GM18861 (cell line): ENCODE data around the gene PLCB4.

Experiments
- ATAC-seq: cut with Tn5 transposase; IDR thresholded peaks from one replicate; pipeline ENCODE4 v1.9.1; 2021; ENCODE audit not compliant: unreplicated experiment

PLCB4 gene

GRCh38 chr20:9166153-9166780 is 97.4 kb downstream of the PLCB4 start:
- ATAC-seq, result no peak

- ATAC-seq, result no peak
These were observed 100.5 kb downstream of the PLCB4 start for GRCh38 chr20:9169409-9169808.

DNA sequence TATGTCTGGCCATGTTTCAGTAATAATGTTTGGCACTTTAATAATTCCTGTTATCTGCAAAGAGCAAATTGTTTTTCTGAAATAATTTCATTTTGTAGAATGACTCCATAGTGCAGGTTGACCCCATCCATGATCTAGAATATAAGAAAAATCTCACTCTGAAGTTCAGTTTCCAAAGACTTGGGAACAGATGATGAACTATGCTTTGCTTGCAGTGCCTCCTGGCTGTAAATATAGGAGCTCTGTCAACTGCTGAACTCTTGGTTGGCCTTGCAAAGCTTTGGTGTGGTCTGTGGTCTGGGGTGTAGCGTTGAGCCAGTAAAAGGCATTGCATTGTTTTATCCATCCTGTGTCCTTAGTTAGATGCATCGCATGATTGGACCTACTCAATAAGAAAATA is 104.0 kb downstream of the PLCB4 start:
- ATAC-seq, result no peak

GRCh38 chr20:9177278-9177677 is 108.4 kb downstream of the PLCB4 start:
- no peak for ATAC-seq

DNA sequence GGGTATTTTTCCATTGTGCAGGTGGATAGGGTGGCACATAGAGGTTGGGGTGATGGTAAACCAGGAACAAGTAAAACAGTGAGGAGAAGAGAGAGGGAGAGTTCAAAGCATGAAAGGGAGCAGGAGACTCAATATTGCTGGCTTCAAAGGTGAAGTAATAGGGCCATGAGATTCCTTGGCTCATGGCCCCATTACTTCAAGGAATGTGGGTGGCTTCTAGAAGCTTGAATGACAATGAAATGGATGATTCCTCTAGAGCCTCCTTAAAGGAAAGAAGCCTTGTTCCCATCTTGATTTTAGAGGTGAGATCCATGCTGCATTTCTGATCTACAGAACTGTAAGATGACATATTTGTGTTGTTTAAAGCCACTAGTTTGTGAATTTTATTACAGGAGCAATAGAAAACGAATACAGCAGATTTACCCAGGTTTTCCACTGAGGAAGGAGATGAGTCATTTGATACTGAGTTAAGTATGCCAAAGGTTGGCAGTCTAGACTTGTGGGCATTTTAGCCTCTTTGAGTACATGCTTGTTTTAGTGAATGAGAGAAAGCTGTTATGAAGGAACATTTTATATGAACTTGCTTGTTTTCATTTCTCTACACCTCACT is 110.4 kb downstream of the PLCB4 start:
- ATAC-seq, result no peak

- ATAC-seq, result no peak
These were observed 111.0 kb downstream of the PLCB4 start for GRCh38 chr20:9179867-9180266.

DNA sequence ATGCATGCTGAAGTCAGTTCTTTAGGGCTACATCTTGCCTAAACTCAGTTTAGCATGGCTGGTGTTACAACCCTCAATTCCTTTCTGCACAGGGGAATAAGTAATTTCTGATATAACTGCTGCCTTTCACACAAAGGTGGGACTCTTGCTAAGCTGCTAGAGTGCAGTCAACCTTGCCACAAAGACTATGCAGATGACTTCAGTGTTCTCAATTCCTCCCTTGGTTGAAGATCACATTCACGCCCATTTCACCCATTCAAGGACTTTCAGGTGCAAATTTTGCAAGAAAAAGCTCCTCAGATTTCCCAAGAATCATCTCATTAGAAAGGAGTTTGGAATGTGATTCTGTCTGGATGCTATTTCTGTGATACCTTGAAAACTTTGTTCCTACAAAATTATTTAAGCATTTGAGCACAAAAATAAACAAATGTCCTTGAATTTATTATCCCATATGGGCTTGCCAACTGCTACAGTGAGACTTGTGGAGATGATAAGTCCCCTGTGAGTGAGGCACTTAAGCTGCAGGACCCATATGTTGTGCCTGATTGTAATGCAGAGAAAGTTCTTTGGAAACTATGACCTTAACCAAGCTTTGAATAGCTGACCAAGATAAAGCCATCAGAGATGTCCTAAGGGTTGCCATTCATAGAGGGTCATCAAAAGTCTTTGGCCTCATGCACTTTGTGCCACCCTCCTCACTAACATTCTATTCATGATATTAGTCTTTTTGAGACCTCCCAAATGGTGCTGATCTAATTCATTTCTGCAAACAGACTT is 111.8 kb downstream of the PLCB4 start:
- no peak for ATAC-seq

- no peak for ATAC-seq
These were observed 116.6 kb downstream of the PLCB4 start for GRCh38 chr20:9185511-9185910.

DNA sequence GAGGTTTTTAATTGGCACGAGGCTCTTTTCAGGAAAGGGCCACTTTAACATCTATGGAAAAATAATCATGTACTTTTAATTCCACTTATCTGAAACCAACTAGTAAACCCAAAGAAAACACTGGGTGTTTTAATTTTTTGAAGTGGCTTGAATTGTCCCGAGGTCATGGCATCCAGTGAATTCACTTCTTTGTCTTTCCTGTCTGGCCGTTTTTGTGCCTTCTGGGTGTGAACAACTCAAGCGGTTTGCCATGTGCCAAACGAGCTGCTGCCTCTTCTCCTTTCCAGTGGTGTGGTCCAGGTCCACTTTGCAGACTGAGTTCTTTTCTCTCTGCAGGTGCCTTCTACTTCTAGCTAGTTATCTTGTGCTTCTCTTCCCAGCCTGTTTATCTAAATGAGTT is 117.5 kb downstream of the PLCB4 start:
- no peak for ATAC-seq

- ATAC-seq, result no peak
These were observed 126.1 kb downstream of the PLCB4 start for GRCh38 chr20:9195031-9195430.

- ATAC-seq, result no peak
These were observed 127.2 kb downstream of the PLCB4 start for GRCh38 chr20:9196110-9196509.

DNA sequence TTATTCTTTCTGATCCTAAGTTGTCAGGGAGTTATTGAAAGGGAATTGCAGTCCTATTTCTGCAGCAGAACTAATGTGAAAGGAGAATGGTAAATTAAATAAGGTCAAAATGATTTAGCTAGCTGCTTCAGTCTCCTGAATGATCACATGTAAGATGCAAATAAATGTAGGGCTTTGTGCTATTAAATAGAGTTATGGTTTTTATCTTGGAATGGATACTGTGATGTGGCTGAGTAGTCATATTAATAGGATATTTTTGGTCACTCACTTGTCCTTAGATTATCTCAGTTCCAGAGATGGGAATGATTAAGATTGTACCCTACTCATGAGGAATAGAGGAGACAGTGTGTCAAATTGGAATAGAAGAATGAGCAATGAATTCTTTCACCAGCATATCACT is 129.6 kb downstream of the PLCB4 start:
- ATAC-seq, result no peak

DNA sequence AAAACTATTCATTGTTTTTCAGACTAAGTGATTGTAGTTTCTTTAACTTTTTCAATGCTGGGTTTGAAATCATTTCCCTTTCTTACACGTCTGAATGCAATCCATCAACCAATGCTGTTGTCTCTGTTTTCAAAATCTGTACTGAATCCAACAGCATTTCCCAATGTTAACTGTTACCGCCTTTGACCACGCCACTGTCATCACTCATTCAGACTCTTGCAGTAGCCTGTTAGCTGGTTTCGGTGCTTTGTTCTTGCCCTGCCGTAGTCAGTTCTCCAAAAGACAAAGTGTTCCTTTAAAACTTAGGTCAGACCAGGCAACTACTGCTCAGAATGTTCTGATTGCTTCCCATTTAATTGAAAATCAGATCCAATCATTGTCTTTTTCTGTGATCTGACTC is 131.3 kb downstream of the PLCB4 start:
- ATAC-seq, result no peak

DNA sequence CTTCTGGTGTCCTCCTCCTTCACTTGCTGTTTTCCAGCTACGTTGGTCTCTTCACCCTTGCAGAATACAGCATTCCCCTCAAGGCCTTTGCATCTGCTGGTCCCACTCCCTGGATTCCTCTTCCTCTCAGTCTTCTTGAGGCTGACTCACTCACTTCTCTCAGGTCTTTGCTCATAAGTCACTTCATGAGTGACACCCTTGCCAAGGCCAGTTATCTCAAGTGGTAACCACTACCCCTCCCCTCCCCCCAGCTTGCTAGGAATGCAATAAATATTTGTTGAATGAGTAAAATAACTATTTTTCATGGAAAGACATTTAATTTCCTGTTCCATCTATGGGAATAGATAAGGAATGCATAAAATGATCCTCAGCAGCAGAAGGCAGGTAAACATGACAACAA is 131.7 kb downstream of the PLCB4 start:
- no peak for ATAC-seq

GRCh38 chr20:9202420-9203080 is 133.7 kb downstream of the PLCB4 start:
- no peak for ATAC-seq

- no peak for ATAC-seq
These were observed 134.2 kb downstream of the PLCB4 start for GRCh38 chr20:9203081-9203447.

DNA sequence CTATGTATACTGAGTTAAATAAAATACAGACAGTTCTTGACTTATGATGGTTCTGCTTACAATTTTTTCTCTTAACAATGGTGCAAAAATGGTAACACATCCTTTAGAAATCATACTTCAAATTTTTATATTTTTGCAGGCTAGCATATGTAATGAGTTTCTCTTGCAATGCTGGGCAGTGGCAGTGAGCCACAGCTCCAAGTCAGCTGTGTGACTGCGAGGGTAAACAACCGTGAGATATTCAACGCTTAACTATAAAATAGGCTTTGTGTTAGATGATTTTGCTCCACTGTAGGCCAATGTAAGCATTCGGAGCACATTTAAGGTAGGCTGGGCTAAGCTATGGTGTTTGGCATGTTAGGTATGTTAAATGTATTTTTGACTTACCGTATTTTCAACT is 136.1 kb downstream of the PLCB4 start:
- no peak for ATAC-seq

GRCh38 chr20:9206486-9206885 is 137.6 kb downstream of the PLCB4 start:
- ATAC-seq, result no peak

DNA sequence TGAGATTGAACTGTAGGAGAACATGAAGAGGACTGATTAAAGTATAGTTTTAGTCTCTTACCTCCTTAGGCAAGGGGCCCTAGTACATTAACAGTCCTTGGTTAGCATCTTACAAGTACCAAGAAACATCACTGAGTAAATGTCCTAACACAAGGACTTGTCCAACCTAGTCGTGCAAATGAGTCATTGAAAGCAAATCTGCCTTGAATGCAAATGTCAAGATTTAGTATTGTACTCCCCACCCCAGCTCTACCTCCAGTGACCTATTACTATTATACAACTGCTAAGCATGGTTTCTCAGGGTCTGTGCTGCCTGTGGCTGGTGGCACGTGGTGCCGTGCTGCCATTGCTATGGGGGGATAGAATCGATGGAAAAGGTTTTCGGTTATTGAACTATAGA is 138.4 kb downstream of the PLCB4 start:
- ATAC-seq, result no peak

DNA sequence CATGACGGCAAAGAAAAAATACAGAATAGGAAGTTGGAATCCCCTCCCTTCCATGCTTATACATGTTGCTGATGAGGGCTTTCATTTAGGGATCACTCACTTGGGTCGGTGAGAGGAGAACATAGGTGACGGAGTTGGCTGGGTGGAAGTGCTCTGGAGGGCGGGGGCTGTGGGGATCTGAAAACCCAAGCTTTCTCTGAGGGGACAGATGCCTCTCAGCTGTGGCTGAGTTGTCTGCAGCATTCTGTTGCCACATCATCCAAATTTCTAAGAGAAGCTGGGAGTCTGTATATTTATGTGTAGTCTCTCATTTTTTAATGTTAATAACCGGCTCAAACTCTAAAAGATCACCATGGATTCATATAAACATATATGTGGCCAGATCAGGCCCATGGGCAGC is 141.5 kb downstream of the PLCB4 start:
- ATAC-seq, result no peak

- no peak for ATAC-seq
These were observed 142.3 kb downstream of the PLCB4 start for GRCh38 chr20:9211016-9211760.
